Erythroblast (primary cell): Measurements from ENCODE around the gene TAF11L10.
"Not testable (repeated sequence)": the region's sequence is repeated elsewhere in the genome, so short reads cannot be mapped to it uniquely, and the experiment has no call there.

Experiments used
- DNase-seq, 2 experiments: peaks; one replicate each; lab custom pipeline; 2025; lab: John Stamatoyannopoulos, UW
- GATA1 ChIP-seq: IDR thresholded peaks from 2 replicates; pipeline ENCODE4 v1.6.1; 2011; ENCODE audit warnings: low read depth, mild to moderate bottlenecking, control low read depth, low read length, moderate library complexity
- POLR2A ChIP-seq: IDR thresholded peaks from 2 replicates; pipeline ENCODE4 v1.6.1; 2011; ENCODE audit warnings: mild to moderate bottlenecking, low read length

The TAF11L10 gene

DNA sequence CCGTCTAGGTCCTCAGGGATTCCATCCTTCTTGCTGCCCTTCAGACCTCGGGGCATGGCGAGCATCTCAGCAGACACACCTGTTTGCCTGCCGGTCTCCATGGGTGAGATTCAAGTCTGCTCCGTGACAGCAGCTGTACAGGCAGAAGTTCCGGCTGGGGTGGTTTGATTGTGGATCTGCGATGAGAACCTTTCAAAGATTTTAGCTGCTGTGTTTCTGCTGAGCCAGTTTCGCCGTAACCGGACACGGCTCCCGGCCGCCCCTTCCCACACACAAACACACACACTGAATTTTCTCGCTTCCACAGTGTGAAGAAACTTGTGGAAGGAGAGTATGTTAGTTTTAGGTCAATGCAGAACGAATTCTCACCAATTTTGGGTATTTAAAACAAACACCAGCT is at the start of gene TAF11L10:
TSS of gene TAF11L10 (minus strand) at position 101 of the 400 bp plus-strand sequence.
- not testable (repeated sequence) for DNase-seq

GRCh38 chr5:17634160-17634559 is 36.5 kb upstream of the TAF11L10 start, which contains the start of gene TAF11L14:
Gene TAF11L14, plus strand, starts transcription at chr5:17634460.
- no peak for DNase-seq
- TF ChIP-seq POLR2A (no peak), GATA1 (no peak)

GRCh38 chr5:17631788-17632187 is 34.2 kb upstream of the TAF11L10 start, which contains the start of gene TAF11L13:
Gene TAF11L13, plus strand, starts transcription at chr5:17632088.
- not testable (repeated sequence) for DNase-seq

DNA sequence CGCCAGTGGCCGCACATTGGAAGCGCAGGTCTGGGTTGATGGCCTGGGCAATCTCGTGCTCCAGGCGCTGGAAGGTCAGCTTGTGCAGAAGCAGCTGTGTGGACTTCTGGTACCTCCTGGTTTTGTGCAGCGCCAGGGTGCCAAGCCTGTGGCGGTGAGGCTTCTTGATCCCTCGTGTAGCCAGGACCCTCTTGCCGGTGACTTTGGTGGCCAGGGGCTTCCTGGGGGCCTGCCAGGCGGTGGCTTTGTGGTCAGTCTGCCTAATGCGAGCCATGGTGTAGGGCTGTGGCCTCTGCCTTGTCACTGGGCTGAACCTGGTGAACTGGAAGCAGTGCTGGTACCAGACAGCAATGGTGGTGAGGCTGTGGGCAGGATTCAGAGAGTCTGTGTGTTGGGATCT is 28.1 kb upstream of the TAF11L10 start:
- no peak for DNase-seq
- TF ChIP-seq POLR2A, result no peak
- no peak for TF ChIP-seq GATA1

- DNase-seq, result no peak
- TF ChIP-seq GATA1 (no peak), POLR2A (no peak)
Measured at GRCh38 chr5:17620627-17621026, 23.0 kb upstream of the TAF11L10 start.

DNA sequence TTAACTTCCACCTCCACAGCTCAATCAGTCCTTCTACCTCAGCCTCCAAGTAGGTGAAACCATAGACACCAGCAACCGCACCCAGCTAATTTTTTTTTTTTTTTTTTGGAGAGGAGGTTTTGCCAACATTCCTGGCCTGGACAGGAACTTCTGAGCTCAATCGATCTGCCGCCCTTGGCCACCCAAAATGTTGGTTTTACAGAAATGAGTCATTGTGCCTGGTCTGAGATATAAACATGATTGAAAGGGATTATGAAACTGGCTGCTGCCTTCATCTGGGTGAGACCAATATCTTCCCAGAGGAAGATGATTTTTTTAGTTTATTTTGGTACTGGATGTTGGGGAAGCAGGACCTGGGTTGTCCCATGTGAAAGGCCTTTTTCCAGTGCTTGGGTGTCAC is 21.7 kb upstream of the TAF11L10 start:
- no peak for TF ChIP-seq GATA1
- TF ChIP-seq POLR2A, result no peak
- DNase-seq, result no peak

DNA sequence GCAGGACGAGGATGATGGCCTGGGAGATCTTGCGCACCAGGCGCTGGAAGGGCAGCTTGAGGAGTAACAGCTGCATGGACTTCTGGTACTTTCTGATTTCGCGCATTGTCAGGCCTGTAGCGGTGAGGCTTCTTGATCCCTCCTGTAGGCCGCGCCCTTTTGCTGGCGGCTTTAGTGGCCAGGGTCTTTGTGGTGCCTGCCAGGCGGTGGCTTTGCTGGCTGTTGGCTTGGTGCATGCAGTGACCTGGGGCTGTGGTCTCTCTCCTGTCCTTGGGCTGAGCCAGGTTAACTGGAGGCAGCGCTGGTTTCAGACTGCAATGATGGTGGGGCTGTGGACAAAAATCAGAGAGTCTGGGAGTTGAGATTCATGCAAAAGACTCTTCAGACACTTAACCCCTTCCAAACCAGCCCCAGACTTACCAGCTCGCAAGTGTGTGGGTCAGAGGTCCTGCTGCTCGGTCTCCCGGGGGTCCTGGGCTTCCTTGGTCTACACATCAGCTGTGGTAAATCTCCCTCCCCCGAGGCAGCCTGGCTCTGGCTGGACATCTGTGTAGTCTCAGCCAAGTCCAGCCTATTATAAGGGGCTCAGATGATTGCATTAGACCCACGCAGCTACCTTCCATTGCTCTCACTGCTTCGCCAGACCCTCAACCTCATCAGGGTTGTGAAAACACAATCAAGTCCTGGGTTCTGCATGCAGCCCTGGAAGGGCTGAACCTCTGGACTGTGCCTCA is 17.4 kb upstream of the TAF11L10 start:
- DNase-seq, result no peak

GRCh38 chr5:17610092-17610491 is 12.5 kb upstream of the TAF11L10 start, which contains the start of gene TAF11L12:
Gene TAF11L12, plus strand, starts transcription at chr5:17610392.
- not testable (repeated sequence) for DNase-seq

More for the DNA sequence above, 17.4 kb upstream of the TAF11L10 start:
- TF ChIP-seq POLR2A, result no peak
- no peak for TF ChIP-seq GATA1

DNA sequence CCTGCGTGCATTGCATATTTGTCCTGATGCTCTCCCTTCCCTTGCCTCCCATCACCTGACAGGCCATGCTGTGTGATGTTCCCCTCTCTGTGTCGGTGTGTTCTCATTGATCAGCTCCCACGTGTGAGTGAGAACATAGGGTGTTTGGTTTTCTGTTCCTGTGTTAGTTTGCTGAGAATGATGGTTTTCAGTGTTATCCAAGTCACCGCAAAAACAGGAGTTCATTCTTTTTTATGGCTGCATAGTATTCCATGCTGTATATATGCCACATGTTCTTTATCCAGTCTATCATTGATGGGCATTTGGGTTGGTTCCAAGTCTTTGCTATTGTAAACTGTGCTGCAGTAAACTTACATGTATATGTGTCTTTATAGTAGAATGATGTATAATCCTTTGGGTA is 9.8 kb upstream of the TAF11L10 start:
- not testable (repeated sequence) for DNase-seq

DNA sequence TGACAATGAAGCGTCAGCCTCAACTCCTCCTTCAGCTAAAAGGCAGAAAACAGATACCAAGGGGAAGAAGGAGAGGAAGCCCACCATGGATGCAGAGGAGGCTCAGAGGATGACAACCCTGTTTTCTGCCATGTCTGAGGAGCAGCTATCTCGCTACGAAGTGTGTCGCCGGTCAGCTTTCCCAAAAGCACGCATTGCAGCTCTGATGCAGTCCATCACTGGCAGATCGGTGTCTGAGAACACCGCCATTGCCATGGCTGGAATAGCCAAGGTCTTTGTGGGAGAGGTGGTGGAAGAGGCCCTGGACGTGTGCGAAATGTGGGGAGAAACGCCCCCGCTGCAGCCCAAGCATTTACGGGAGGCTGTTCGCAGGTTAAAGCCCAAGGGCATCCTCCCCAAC is 7.3 kb upstream of the TAF11L10 start:
- TF ChIP-seq GATA1 (no peak), POLR2A (no peak)
- no peak for DNase-seq

DNA sequence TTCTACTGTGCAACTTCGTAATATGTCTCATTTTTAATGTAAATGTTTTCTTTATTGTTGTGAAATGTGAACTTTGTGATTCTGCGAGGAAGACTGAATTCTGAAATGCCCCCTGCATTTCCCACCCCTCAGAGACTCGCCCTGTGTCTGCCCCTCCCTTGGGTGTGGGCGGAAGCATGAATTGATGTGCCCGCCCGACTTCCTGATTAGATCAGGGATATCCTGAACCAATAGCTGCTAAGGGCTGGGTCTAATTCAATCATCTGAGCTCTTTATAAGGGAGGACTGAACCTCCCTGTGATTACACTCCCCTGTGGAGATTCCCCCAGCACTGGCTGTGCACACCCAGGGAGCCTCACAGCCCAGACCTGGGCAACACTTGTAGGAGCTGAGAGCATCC is 6.3 kb upstream of the TAF11L10 start, which contains the start of gene TAF11L11:
TSS of gene TAF11L11 (plus strand) at position 304 of the 400 bp plus-strand sequence.
- DNase-seq, result not testable (repeated sequence)

- DNase-seq, result not testable (repeated sequence)
Measured at GRCh38 chr5:17594255-17594654, 3.4 kb downstream of the TAF11L10 start, which contains the start of gene TAF11L9. Gene TAF11L9, minus strand, starts transcription at chr5:17594394.

DNA sequence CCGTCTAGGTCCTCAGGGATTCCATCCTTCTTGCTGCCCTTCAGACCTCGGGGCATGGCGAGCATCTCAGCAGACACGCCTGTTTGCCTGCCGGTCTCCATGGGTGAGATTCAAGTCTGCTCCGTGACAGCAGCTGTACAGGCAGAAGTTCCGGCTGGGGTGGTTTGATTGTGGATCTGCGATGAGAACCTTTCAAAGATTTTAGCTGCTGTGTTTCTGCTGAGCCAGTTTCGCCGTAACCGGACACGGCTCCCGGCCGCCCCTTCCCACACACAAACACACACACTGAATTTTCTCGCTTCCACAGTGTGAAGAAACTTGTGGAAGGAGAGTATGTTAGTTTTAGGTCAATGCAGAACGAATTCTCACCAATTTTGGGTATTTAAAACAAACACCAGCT is 6.8 kb downstream of the TAF11L10 start, which contains the start of gene TAF11L8:
TSS of gene TAF11L8 (minus strand) at position 101 of the 400 bp plus-strand sequence.
- not testable (repeated sequence) for DNase-seq

DNA sequence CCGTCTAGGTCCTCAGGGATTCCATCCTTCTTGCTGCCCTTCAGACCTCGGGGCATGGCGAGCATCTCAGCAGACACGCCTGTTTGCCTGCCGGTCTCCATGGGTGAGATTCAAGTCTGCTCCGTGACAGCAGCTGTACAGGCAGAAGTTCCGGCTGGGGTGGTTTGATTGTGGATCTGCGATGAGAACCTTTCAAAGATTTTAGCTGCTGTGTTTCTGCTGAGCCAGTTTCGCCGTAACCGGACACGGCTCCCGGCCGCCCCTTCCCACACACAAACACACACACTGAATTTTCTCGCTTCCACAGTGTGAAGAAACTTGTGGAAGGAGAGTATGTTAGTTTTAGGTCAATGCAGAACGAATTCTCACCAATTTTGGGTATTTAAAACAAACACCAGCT is 12.0 kb downstream of the TAF11L10 start, which contains the start of gene TAF11L7:
TSS of gene TAF11L7 (minus strand) at position 101 of the 400 bp plus-strand sequence.
- not testable (repeated sequence) for DNase-seq
